ENCODE results near the gene SMAD7. TPM values are rescaled to one million over a fixed set of nuclear protein-coding genes. Genes with fewer than 3 reads are reported as not detected.

The SMAD7 gene
- total RNA-seq, 1 donor from 2014 or later, result 24.3 TPM

- Mint-ChIP-seq H3K4me1 (ENCODE audit: low read depth) (peaks cover 5% of the 10 kb centered on the region), H3K9me3 (ENCODE audit: low read depth) (no peaks in the 10 kb centered on the region), H3K36me3 (ENCODE audit: insufficient read depth) (no peaks in the 10 kb centered on the region), H3K4me3 (ENCODE audit: low read depth) (no peak overlapping the region), H3K27me3 (peaks cover 18% of the 10 kb centered on the region), H3K27ac (no peak overlapping the region)
- TF ChIP-seq CTCF (IDR thresholded peaks at IDR 0.05; ENCODE audit: unreplicated experiment), result no peak
- no peak for DNase-seq (ENCODE audit: low spot score, unreplicated experiment)
Measured at GRCh38 chr18:48979944-48980890, 29.5 kb upstream of the SMAD7 start.

GRCh38 chr18:48977914-48978313 lies 27.1 kb upstream of the SMAD7 start:
- Mint-ChIP-seq H3K27ac (no peak overlapping the region), H3K9me3 (ENCODE audit: low read depth) (no peaks in the 10 kb centered on the region), H3K4me1 (ENCODE audit: low read depth) (peaks cover 20% of the 10 kb centered on the region), H3K36me3 (ENCODE audit: insufficient read depth) (no peaks in the 10 kb centered on the region), H3K27me3 (peaks cover 20% of the 10 kb centered on the region), H3K4me3 (ENCODE audit: low read depth) (no peak overlapping the region)
- DNase-seq (ENCODE audit: low spot score, unreplicated experiment), result no peak
- TF ChIP-seq CTCF (IDR thresholded peaks at IDR 0.05; ENCODE audit: unreplicated experiment), result no peak

GRCh38 chr18:48975817-48976649 lies 25.3 kb upstream of the SMAD7 start:
- no peaks in the 10 kb centered on the region for H3K9me3 Mint-ChIP-seq (ENCODE audit: low read depth)
- no peaks in the 10 kb centered on the region for H3K36me3 Mint-ChIP-seq (ENCODE audit: insufficient read depth)
- peaks cover 17% of the 10 kb centered on the region for H3K27me3 Mint-ChIP-seq
- H3K4me1 Mint-ChIP-seq (ENCODE audit: low read depth), result peaks cover 17% of the 10 kb centered on the region
- H3K4me3 Mint-ChIP-seq (ENCODE audit: low read depth), result peak overlapping the region; percentile 78
- H3K27ac Mint-ChIP-seq, result peak overlapping the region; percentile 87
- DNase-seq (ENCODE audit: low spot score, unreplicated experiment), result no peak
- TF ChIP-seq CTCF (IDR thresholded peaks at IDR 0.05; ENCODE audit: unreplicated experiment), result no peak

- H3K27me3 Mint-ChIP-seq, result peaks cover 17% of the 10 kb centered on the region
- DNase-seq (ENCODE audit: low spot score, unreplicated experiment), result peak; percentile 57
- peak overlapping the region; percentile 78 for H3K4me3 Mint-ChIP-seq (ENCODE audit: low read depth)
- peaks cover 17% of the 10 kb centered on the region for H3K4me1 Mint-ChIP-seq (ENCODE audit: low read depth)
- H3K27ac Mint-ChIP-seq, result peak overlapping the region; percentile 96
- H3K9me3 Mint-ChIP-seq (ENCODE audit: low read depth), result no peaks in the 10 kb centered on the region
- no peaks in the 10 kb centered on the region for H3K36me3 Mint-ChIP-seq (ENCODE audit: insufficient read depth)
- no peak for TF ChIP-seq CTCF (IDR thresholded peaks at IDR 0.05; ENCODE audit: unreplicated experiment)
Measured at GRCh38 chr18:48975120-48975816, 24.5 kb upstream of the SMAD7 start.
